SHP77 (cell line): Measurements from ENCODE around the gene SH3D19.

Experiments
- DNase-seq, 2 experiments: peaks; one replicate each; lab custom pipeline; 2025; lab: John Stamatoyannopoulos, UW

Gene SH3D19, protein sequence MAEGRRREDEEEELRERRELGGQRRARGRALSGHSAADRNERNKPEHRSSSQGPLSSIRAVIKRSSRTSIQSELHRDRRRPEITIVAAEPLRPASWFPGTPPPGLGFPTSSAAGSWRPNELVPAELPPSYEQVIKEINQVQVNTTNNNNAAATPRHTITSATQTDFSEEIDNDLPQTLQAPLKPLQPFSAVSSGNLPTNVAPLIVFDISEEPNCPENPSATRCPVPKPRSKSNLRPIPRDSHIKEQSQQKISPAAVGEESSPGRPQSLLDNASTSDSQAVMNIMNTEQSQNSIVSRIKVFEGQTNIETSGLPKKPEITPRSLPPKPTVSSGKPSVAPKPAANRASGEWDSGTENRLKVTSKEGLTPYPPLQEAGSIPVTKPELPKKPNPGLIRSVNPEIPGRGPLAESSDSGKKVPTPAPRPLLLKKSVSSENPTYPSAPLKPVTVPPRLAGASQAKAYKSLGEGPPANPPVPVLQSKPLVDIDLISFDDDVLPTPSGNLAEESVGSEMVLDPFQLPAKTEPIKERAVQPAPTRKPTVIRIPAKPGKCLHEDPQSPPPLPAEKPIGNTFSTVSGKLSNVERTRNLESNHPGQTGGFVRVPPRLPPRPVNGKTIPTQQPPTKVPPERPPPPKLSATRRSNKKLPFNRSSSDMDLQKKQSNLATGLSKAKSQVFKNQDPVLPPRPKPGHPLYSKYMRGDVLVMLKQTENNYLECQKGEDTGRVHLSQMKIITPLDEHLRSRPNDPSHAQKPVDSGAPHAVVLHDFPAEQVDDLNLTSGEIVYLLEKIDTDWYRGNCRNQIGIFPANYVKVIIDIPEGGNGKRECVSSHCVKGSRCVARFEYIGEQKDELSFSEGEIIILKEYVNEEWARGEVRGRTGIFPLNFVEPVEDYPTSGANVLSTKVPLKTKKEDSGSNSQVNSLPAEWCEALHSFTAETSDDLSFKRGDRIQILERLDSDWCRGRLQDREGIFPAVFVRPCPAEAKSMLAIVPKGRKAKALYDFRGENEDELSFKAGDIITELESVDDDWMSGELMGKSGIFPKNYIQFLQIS

DNA sequence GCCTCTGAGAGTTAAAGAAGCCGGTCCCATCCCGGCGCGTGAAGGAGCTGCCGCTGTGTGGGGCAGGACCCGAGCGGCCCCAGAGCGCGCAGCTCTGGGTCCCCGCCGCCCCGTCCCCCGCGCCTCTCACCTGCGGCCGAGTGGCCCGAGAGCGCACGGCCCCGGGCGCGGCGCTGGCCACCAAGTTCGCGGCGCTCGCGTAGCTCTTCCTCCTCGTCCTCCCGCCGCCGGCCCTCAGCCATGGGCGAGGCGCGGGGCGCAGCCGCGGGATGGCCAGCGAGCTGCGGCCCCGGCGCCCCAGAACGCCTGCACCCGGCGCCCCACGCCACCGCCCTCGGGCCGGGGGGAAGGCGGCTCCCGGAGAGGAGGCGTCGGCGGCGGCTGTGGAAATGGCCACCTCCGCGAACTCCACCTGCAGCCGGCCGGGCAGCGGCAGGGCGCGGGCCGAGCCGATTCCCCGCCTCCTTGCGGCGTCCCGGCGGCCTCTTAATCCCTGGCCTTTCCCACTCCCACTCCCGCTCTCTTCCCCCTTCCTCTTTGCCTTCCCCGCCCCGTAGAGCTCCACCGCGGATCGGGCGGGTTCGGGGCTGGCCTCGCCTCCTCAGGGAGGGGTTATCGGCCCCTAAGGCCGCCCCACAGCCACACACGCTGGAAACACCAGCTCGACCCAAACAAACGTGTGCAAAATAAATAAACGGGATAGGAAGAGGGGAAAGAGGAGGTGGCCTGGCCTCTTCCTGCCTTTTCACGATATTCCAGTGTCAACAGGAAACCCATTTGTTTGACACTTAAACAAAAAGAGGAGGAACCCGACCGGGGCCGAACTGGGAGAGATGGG lies at the start of gene SH3D19:
Gene SH3D19, minus strand, starts transcription at position 495 of the 838 bp plus-strand sequence. Its CDS starts 253 bp downstream, at position 242.
- DNase-seq, result peak in 1 of 2 experiments; percentile 11

DNA sequence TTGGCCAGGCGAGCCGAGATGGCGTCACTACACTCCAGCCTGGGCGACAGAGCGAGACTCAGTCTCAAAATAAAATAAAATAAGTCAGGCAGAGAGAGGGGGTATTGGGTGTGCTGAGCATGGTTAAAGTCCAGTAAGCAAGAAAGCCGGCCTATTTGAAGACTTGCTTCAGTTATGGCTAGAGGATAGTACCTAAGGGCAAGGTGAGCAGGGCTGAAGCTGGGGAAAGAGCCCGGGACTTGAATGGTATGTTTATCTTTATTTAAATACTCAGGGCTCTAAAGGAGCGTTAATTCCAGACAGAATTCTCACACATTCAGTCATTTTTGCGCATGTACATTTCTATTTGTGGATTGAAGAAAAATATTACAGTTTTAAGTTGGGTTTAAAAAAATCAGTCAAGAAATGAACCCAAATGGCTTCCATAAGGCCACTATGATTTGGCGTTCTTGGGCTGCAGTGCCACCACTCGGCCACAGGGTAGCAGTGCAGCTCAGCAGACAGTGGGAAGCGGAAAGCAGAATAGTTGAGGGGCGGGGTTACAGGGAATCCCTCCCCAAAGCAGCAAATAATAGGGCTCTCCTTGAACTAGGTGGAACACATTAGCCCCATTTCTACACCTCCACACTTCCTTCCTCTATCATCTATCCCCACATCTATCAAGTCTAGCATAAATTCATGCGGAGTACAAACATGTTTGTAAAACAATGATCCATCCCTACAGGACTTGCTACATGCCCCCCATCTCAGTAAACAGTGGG lies 37.2 kb upstream of the SH3D19 start:
- DNase-seq, result peak; percentile 45 to 48

DNA sequence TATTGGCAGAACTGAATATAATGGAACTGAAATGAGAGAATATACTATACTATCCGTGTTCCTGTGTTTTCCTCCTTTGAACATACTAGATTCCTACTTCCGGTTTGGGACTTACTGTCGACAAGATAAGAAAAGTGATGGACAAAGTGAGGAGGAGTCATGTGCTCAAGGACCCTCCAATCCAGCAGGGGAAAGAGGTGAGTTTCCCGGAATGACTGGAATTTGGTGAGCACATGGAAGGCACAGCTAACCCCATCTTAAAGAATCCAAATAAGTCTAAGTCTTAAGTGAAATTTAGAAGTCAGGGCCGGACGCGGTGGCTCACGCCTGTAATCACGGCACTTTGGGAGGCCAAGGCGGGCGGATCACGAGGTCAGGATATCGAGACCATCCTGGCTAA lies 36.6 kb upstream of the SH3D19 start:
- no peak for DNase-seq

DNA sequence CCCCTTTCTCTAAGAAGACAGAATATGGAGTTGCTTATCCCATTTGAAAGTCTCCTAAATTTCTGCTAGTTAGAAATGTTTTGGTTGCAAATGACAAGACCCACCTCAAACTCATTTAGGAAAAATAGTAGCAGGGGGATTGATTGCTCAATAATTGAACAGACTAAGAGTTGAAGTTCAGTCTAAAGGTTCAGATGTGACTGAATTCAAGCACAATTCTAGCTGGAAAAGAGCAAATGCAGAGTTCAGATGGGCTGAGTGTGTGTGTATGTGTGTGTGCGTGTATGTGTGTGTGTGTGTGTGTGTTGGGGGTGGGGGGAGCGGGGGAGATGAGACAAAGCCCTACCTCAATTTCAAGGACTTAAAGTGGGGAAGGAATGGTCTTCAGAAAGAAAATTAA lies 35.7 kb upstream of the SH3D19 start:
- DNase-seq, result no peak

DNA sequence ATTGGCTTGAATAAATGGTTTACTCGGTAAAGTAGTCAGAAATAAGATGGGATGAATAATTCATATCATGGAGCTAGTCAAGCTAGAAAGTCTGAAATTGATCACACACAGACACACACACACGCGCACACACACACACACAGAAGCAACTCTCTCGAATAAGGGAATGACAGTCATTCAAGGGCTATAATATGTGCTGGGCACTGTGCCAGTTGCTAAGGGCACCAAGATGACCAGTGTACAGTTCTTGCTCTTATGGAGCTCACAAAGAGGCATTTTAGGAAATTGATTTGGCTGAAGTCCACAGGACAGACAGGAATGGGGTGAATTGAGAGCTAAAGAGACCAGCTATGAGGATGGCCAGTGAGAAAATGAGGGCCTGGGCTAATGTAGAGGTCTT lies 34.2 kb upstream of the SH3D19 start:
- DNase-seq, result peak in 1 of 2 experiments; percentile 3

DNA sequence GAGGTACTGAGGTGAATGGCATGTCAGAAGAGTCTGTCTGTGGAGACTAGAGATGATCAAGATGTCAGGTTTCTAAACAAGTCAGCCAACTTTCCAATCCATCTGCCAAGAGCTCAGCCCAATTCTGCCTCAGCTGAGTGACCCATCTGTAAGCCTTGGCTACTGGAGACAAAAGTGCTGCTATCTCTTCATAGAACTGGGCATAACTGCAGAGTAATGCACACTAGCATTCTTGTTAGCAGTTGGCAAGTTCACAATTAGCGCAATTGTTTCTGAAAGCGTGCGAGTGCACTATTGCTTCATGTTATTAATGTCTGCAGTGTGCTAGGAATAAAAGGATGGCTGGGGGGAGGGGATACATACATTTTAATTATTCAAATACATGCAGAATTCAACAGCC lies 32.9 kb upstream of the SH3D19 start:
- DNase-seq, result no peak

DNA sequence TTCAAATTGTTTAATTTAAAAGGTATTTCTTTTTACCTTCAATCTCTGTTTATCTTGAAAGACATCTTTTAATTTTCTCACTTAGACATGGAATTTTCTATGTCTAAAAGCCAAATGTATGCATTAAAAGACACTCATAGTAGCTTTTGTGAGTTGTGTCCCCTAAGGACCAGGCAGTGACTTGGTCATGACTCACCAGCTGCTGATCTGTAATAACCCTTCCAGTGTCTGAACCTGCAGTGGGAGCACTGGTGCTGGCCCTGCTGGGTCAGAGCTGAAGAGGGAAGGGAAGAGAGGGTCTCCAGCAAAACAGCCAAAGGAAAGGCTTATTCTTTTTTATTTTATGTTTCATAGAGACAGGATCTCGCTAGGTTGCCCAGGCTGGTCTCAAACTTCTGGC lies 31.1 kb upstream of the SH3D19 start:
- no peak for DNase-seq

DNA sequence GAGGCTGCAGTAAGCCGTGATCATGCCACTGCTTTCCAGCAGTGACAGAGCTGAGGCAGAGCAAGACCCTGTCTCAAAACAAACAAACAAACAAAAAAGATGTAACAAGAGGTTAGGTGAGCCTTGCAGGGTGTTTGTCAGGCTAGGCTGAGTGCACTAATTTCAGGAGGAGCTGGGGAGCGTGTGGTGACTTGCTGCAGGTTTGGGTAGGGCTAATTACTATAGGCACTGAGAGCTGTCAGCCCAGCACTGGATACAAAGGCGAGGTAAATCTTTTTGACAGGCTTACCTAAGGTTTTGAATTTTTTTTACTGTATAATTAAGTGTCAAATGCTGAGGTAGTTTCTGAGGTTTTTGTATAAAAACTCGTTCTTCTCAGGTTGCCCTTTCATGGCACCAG lies 29.8 kb upstream of the SH3D19 start:
- no peak for DNase-seq

DNA sequence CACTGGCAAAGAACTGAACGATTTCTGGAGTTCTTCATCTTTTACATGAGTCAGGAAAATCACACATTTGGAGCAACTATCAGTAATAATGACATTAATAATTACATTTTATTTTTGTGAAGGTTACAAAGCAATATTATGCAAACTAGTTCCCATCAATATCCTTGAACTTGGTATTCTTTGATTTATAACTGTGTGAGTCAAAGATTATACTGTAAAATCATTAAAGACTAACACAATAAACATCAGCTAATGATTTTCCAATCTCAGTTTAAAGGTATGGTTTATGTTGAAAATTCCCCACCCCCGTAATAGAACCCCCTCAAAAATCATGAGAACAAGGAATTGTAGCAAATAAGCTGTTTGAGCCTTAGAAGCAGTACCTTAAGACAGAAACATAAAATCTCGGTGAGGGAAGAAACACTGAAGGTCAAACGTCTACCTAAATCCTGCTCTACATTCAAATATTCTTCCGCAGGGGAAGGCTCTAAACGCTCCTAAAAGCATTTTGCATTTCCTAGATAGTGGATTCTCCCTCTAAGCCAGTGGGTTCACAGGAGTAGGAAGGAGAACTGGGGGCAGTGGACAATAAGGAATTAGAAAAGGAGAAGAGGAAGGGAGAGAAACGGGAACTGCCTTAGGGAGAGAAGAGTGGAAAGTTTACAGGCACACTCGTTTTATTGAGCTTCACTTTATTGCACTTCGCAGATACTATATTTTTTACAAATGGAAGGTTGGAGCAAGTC lies 22.3 kb upstream of the SH3D19 start:
- no peak for DNase-seq

DNA sequence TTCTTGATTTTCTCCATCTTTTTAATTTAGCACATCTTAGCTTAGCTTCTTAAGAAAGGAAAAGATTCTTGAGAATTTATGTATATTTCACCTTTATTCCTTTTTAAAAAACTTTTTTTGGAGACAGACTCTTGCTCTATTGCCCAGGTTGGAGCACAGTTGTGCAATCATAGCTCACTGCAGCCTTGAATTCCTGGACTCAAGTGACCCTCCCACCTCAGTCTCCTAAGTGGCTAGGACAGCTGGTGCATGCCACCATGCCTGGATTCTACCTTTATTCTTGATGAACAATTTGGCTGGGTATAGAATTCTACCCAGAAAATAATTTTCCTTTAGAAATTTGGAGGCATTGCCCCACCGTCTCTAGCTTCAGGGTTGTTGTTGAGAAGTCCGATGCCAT lies 19.5 kb upstream of the SH3D19 start:
- DNase-seq, result no peak

DNA sequence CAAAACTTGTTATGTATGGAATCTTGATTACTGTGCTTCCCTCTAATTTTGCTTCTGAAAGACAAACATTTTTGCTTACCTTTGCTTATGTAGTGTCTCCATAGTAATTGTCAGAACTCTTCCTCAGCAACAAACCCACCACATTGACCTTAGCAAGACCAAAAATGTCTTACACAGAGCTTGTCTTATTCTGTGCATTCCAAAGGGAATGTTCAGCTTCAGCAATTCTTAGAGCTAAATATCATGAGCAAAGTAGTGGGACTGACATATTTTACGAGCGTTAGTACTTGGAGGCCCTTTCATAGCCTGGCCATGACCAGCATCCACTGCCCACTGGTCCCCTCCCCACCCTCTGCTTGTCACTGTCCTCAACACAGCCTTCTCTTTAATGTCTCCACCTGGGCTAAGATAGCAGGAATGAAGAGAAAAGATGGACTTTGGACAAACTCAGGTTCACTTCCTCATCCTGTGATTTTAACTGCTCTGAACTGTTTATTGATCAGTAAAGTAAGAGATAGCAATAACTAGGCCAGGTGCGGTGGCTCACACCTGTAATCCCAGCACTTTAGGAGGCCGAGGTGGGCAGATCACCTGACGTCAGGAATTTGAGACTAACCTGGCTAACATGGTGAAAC lies 15.5 kb upstream of the SH3D19 start:
- DNase-seq, result no peak

DNA sequence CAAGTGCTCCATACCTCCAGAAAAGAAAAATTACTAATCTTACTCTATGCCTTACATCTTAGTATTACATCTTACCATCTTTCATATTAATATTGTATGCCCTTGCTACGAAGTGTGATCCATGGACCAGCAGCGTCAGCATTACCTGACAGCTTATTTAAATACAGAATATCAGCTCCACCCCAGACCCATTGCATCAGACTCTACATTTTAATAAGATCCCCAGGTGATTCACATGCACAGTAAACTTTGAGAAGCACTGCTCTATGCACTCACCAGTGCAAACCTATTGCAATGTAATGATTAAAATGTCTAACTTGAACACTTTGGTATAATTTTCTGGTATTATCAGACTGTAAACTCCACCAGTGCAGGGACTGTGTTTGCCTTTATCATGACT lies 14.1 kb upstream of the SH3D19 start:
- DNase-seq, result no peak

DNA sequence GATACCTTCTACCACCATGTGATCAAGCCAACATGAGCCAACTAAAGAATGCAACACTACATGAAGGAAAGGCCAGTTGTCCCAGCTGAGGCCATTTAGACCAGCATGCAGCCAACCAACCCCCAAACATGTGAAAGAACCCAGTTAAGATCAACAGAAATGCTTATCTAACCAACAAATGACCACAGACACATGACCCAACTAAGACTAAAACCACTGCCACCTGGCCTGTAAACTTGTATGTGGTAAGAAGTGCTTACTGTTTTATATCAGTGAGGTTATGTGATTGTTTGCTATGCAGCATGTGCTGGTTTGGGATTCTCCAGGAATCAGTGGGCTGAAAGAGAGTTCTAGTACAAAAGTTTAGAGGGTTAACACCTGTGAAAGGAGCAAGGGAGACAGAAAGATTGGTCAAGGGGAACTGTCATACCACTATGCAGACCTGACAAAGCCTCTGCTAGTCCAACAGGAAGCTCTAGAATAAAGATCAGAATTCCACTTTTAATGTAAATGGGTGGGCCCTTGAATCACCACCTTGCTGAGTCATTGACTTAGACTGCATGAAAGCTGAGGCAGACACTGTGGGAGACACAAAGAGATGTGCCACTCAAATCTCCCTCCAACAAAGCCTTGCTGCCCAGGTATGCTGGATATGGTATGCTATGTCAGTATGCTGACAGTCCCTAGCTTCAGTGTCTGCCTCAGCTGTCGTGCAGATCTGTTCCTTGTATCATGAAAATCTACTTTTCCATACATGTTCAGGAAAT lies 6.1 kb upstream of the SH3D19 start:
- DNase-seq, result no peak

DNA sequence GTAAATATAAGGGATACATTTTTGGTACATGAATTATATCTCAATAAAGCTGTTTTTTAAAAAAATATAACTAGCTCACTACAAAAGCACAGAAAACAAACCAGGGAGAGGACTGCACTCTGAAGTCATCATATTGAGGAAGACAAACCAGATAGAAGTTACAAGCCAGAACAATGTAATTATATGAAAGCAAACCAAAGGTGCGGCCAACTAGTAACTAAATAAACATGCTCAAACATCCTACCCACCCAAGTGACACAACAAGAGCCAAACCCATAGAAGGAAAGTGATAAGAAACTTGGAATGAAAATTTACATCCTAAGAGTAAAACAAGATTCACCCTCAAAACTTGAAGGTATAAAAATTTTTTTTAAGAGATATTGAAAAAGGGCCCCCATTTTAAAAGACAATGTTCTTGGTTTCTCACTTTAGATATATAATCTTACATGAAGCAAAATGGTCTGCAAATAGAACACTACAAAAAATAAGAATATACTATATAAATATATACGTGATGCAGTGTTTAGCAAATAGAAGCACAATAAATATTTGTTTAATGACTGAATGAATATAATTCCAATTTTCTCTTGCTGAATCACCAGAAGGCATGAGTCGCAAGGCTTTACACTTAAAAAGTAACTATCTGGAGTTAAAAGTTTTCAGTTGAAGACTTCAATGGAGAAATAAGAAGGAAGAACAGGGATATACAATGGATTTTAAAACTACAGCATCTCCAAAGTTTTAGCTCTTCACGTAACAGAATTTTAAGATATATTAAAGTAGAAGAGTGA lies 4.0 kb upstream of the SH3D19 start:
- no peak for DNase-seq

DNA sequence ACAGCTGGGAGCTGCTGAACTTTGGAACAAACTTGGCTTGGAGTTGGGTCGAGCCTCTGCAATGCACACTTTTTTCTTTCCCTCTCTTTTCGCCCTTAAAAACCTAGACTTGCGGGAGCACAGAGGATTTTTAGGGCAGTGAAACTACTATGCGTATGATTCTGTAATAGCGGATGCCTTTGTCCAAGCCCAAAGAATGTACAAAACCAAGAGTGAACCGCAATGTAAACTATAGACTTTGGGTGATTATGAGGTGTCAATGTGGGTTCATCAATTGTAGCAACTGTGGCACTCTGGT lies 493 bp upstream of the SH3D19 start:
- DNase-seq, result no peak

DNA sequence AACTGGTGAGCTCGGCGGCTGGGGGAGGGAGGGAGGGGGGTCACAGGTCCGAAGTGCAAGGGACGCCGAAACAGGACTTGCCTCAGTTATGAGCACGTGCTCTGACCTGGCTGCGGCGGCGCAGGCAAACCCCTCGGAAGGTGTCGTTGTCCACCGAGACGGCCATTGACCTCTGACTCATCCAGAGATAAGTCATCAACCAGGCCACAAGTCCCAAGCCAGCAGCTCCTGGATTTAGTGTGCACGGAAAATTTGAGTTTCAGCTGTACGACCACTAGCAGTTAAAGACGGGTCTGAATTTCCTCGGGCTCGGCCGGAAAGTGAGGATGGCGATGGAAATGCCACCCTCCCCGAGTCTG lies 674 bp downstream of the SH3D19 start:
- DNase-seq, result peak in 1 of 2 experiments; percentile 4

DNA sequence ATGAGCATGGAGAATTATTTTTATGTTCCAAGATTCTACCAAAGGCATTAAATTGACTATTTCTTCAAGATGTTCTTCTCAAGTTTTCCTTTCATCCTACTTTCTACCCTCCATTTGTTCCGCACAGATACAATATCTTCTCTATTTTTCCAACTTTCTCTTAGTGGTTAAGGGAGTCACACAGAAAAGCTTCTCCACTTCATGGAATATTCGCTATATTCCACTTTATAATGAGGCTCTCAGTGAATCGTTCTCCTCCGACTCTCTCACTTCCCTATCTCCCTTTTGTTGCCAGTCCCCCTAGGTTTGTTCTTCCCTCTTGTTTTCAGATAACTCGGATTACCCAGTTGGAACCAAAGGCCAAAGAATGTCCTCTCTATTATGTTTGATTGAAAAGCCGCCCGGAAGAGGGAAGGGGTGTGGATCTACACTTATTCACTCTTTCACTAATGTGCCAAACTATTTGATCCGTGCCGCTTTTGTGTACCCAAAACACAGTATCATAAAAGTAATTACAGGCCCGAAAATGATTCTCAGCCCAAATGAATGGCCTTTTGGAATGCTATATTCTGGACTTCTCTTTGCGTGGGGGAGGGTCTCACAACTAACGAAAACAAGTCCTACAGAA lies 1.2 kb downstream of the SH3D19 start:
- DNase-seq, result no peak

DNA sequence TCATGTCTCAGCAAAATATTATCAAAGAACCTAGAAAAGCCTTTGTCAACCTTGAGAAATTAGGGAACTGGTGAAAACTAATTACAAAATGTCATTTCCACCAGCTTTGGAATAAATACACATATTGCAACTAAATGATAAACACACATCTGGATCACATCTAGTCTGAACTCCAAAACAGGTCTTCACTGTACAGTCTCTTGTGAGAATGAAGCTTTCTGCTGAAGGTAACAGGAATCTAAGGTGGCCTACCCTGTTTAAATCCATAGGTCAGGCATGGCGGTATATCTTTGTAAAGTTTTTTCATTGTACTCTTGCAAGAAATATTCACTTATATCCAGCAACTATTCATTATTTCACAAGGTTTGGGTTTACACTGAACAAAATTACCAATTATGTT lies 1.7 kb downstream of the SH3D19 start:
- DNase-seq, result no peak
